ENCODE measurements around the gene MDK.
A peak's percentile ranks its signal among the peaks of the same experiment; 100 is the strongest.

The MDK gene

DNA sequence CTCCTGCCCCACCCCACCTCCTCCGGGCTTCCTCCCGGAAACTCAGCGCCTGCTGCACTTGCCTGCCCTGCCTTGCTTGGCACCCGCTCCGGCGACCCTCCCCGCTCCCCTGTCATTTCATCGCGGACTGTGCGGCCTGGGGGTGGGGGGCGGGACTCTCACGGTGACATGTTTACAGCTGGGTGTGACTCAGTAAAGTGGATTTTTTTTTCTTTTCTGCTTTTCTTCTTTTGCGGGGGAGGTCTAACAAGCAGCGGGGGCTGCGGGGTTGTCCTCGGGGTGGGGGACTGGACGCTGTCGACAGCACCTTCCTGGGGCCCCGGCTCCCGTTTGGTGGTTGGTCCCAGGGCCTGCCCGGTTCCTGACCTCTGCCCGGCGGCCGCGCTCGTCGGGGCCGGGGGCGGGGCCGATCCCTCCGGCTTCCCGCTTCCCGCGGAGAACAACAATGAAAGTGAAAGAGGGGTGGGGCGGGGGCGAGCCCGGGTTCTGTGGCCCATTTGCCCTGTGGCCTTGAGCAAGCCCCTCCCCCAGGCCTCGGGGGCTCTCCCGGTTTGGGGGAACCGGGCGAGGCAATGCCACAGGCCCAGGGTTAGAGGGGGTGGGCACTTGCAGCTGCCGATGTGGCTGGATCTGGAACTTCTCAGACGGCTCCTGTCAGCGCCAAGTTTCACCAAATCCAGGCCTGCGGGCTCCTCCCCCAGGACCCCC lies 975 bp upstream of the MDK start (continued):
- TF ChIP-seq, protein P1, sequence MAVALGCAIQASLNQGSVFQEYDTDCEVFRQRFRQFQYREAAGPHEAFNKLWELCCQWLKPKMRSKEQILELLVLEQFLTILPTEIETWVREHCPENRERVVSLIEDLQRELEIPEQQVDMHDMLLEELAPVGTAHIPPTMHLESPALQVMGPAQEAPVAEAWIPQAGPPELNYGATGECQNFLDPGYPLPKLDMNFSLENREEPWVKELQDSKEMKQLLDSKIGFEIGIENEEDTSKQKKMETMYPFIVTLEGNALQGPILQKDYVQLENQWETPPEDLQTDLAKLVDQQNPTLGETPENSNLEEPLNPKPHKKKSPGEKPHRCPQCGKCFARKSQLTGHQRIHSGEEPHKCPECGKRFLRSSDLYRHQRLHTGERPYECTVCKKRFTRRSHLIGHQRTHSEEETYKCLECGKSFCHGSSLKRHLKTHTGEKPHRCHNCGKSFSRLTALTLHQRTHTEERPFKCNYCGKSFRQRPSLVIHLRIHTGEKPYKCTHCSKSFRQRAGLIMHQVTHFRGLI (tag by site-specific recombination; IDR thresholded peaks at IDR 0.05), result no peak
- TF ChIP-seq, protein P2, sequence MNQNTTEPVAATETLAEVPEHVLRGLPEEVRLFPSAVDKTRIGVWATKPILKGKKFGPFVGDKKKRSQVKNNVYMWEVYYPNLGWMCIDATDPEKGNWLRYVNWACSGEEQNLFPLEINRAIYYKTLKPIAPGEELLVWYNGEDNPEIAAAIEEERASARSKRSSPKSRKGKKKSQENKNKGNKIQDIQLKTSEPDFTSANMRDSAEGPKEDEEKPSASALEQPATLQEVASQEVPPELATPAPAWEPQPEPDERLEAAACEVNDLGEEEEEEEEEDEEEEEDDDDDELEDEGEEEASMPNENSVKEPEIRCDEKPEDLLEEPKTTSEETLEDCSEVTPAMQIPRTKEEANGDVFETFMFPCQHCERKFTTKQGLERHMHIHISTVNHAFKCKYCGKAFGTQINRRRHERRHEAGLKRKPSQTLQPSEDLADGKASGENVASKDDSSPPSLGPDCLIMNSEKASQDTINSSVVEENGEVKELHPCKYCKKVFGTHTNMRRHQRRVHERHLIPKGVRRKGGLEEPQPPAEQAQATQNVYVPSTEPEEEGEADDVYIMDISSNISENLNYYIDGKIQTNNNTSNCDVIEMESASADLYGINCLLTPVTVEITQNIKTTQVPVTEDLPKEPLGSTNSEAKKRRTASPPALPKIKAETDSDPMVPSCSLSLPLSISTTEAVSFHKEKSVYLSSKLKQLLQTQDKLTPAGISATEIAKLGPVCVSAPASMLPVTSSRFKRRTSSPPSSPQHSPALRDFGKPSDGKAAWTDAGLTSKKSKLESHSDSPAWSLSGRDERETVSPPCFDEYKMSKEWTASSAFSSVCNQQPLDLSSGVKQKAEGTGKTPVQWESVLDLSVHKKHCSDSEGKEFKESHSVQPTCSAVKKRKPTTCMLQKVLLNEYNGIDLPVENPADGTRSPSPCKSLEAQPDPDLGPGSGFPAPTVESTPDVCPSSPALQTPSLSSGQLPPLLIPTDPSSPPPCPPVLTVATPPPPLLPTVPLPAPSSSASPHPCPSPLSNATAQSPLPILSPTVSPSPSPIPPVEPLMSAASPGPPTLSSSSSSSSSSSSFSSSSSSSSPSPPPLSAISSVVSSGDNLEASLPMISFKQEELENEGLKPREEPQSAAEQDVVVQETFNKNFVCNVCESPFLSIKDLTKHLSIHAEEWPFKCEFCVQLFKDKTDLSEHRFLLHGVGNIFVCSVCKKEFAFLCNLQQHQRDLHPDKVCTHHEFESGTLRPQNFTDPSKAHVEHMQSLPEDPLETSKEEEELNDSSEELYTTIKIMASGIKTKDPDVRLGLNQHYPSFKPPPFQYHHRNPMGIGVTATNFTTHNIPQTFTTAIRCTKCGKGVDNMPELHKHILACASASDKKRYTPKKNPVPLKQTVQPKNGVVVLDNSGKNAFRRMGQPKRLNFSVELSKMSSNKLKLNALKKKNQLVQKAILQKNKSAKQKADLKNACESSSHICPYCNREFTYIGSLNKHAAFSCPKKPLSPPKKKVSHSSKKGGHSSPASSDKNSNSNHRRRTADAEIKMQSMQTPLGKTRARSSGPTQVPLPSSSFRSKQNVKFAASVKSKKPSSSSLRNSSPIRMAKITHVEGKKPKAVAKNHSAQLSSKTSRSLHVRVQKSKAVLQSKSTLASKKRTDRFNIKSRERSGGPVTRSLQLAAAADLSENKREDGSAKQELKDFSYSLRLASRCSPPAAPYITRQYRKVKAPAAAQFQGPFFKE (tag by site-specific recombination; IDR thresholded peaks at IDR 0.05; ENCODE audit: borderline replicate concordance), result no peak
- TF ChIP-seq ZNF670 (tag by site-specific recombination; IDR thresholded peaks at IDR 0.05; ENCODE audit: low read depth), result no peak
- TF ChIP-seq, protein P3, sequence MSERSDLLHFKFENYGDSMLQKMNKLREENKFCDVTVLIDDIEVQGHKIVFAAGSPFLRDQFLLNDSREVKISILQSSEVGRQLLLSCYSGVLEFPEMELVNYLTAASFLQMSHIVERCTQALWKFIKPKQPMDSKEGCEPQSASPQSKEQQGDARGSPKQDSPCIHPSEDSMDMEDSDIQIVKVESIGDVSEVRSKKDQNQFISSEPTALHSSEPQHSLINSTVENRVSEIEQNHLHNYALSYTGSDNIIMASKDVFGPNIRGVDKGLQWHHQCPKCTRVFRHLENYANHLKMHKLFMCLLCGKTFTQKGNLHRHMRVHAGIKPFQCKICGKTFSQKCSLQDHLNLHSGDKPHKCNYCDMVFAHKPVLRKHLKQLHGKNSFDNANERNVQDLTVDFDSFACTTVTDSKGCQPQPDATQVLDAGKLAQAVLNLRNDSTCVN (tag by site-specific recombination; optimal IDR thresholded peaks at IDR 0.05), result peak; percentile 63
- TF ChIP-seq ZNF302 (tag by site-specific recombination; IDR thresholded peaks at IDR 0.05; ENCODE audit: low read depth), result no peak
- TF ChIP-seq ZNF426 (tag by site-specific recombination; IDR thresholded peaks at IDR 0.05), result no peak
- TF ChIP-seq, protein P4, sequence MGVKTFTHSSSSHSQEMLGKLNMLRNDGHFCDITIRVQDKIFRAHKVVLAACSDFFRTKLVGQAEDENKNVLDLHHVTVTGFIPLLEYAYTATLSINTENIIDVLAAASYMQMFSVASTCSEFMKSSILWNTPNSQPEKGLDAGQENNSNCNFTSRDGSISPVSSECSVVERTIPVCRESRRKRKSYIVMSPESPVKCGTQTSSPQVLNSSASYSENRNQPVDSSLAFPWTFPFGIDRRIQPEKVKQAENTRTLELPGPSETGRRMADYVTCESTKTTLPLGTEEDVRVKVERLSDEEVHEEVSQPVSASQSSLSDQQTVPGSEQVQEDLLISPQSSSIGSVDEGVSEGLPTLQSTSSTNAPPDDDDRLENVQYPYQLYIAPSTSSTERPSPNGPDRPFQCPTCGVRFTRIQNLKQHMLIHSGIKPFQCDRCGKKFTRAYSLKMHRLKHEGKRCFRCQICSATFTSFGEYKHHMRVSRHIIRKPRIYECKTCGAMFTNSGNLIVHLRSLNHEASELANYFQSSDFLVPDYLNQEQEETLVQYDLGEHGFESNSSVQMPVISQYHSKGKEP (tag by site-specific recombination; IDR thresholded peaks at IDR 0.05), result no peak
- peak; percentile 44; the same call in 1 of the 2 replicates for TF ChIP-seq ZXDB (tag by site-specific recombination; IDR thresholded peaks at IDR 0.05)
- 0 out of 2 replicates have a peak, but pooled peaks have one; percentile 14 for TF ChIP-seq ZNF394 (tag by site-specific recombination; IDR thresholded peaks at IDR 0.05; ENCODE audit: borderline replicate concordance)
- TF ChIP-seq ZNF23 (tag by site-specific recombination; IDR thresholded peaks at IDR 0.05; ENCODE audit: borderline replicate concordance), result no peak
- peak; percentile 72; the same call in 1 of the 2 replicates for TF ChIP-seq ZEB2 (tag by site-specific recombination; IDR thresholded peaks at IDR 0.05)
- TF ChIP-seq GFI1B (tag by site-specific recombination; IDR thresholded peaks at IDR 0.05), result no peak
- TF ChIP-seq ZNF362 (tag by site-specific recombination; IDR thresholded peaks at IDR 0.05), result peak; percentile 85
- no peak for TF ChIP-seq TRIM28 (IDR thresholded peaks at IDR 0.05; ENCODE audit: borderline replicate concordance, low read length)
- TF ChIP-seq, protein P5, sequence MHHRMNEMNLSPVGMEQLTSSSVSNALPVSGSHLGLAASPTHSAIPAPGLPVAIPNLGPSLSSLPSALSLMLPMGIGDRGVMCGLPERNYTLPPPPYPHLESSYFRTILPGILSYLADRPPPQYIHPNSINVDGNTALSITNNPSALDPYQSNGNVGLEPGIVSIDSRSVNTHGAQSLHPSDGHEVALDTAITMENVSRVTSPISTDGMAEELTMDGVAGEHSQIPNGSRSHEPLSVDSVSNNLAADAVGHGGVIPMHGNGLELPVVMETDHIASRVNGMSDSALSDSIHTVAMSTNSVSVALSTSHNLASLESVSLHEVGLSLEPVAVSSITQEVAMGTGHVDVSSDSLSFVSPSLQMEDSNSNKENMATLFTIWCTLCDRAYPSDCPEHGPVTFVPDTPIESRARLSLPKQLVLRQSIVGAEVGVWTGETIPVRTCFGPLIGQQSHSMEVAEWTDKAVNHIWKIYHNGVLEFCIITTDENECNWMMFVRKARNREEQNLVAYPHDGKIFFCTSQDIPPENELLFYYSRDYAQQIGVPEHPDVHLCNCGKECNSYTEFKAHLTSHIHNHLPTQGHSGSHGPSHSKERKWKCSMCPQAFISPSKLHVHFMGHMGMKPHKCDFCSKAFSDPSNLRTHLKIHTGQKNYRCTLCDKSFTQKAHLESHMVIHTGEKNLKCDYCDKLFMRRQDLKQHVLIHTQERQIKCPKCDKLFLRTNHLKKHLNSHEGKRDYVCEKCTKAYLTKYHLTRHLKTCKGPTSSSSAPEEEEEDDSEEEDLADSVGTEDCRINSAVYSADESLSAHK (tag by site-specific recombination; IDR thresholded peaks at IDR 0.05), result no peak
- TF ChIP-seq ZNF292 (tag by site-specific recombination; IDR thresholded peaks at IDR 0.05; ENCODE audit: borderline replicate concordance, low read depth), result no peak
- peak; percentile 94 for TF ChIP-seq KLF1 (tag by site-specific recombination; IDR thresholded peaks at IDR 0.05)
- TF ChIP-seq, protein P6, sequence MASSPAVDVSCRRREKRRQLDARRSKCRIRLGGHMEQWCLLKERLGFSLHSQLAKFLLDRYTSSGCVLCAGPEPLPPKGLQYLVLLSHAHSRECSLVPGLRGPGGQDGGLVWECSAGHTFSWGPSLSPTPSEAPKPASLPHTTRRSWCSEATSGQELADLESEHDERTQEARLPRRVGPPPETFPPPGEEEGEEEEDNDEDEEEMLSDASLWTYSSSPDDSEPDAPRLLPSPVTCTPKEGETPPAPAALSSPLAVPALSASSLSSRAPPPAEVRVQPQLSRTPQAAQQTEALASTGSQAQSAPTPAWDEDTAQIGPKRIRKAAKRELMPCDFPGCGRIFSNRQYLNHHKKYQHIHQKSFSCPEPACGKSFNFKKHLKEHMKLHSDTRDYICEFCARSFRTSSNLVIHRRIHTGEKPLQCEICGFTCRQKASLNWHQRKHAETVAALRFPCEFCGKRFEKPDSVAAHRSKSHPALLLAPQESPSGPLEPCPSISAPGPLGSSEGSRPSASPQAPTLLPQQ (tag by site-specific recombination; IDR thresholded peaks at IDR 0.05), result no peak
- TF ChIP-seq ZNF274 (IDR thresholded peaks at IDR 0.05; ENCODE audit: low read length), result no peak
- TF ChIP-seq ZNF274 (tag by site-specific recombination; IDR thresholded peaks at IDR 0.05; ENCODE audit: borderline replicate concordance), result no peak
